SKM-1 treated with dmso at 0.1 percent for 144 hours (cell line): ENCODE results near the gene PHLDB2.

Experiments used
- DNase-seq: peaks from one replicate; lab custom pipeline; 2025; ENCODE audit not compliant: unreplicated experiment; lab: John Stamatoyannopoulos, UW

The PHLDB2 gene

GRCh38 chr3:112013784-112014143 lies 154.7 kb downstream of the PHLDB2 start:
- DNase-seq = no peak

- no peak for DNase-seq
Observed at GRCh38 chr3:112017091-112017490, 158.0 kb downstream of the PHLDB2 start.

GRCh38 chr3:112018712-112019111 lies 159.6 kb downstream of the PHLDB2 start:
- no peak for DNase-seq

GRCh38 chr3:112019716-112020115 lies 160.7 kb downstream of the PHLDB2 start:
- DNase-seq = no peak

GRCh38 chr3:112020674-112021085 lies 161.6 kb downstream of the PHLDB2 start:
- DNase-seq = no peak
